ENCODE results near the gene DOCK7. TPM values are rescaled to one million over a fixed set of nuclear protein-coding genes. Genes with fewer than 3 reads are reported as not detected.

DOCK7 gene
- total RNA-seq, 2 experiments from 2014 or later = 1.6 to 2.5 TPM

- Mint-ChIP-seq H3K27me3 (ENCODE audit: low read depth) (no peaks in the 10 kb centered on the region), H3K9me3 (ENCODE audit: insufficient read depth) (no peaks in the 10 kb centered on the region), H3K4me1 (ENCODE audit: low read depth) (no peaks in the 10 kb centered on the region), H3K36me3 (ENCODE audit: low read depth) (peaks cover 19% of the 10 kb centered on the region), H3K4me3 (no peak overlapping the region), H3K27ac (no peak overlapping the region)
- ChIA-PET CTCF (no interaction called here), POLR2A (interaction anchor here (0.9 kb wide), 1 partner anchor 22 kb away, joined by 4 read pairs; no protein-coding TSS in a partner anchor)
- ATAC-seq (no peak), DNase-seq (no peak)
These were observed 230.2 kb downstream of the DOCK7 start for GRCh38 chr1:62457955-62458354.

DNA sequence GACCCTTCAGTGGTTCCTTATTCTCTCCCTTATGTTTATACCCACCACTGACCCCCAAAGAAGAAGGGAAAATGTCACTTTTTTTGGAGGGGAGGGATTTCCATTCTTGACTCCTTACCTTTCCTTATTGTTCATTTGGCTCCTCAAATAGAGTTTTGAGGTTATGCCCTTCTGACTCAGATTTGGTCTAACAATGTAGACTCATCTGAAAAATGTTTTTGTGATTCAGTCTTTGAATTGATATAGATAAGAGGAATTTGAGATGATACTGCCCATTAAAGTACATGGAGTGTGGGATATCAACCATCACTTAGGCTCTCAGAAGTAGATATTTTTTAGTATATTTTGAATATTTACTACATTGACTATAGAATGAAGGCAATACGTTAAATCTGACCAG lies 235.2 kb downstream of the DOCK7 start:
- Mint-ChIP-seq H3K27me3 (ENCODE audit: low read depth) (no peaks in the 10 kb centered on the region), H3K36me3 (ENCODE audit: low read depth) (peaks cover 61% of the 10 kb centered on the region), H3K9me3 (ENCODE audit: insufficient read depth) (no peaks in the 10 kb centered on the region), H3K4me1 (ENCODE audit: low read depth) (peaks cover 25% of the 10 kb centered on the region), H3K27ac (no peak overlapping the region), H3K4me3 (no peak overlapping the region)
- ATAC-seq = no peak
- CTCF ChIA-PET = no interaction called here
- no peak for DNase-seq
- POLR2A ChIA-PET = no interaction called here

GRCh38 chr1:62450301-62450700 lies 237.9 kb downstream of the DOCK7 start:
- DNase-seq (no peak), ATAC-seq (peak; percentile 30)
- H3K9me3 Mint-ChIP-seq (ENCODE audit: insufficient read depth) = no peaks in the 10 kb centered on the region
- H3K4me3 Mint-ChIP-seq = peak overlapping the region; percentile 44
- ChIA-PET CTCF (interaction anchor here (1.1 kb wide), 1 partner anchor 9 kb away, joined by 6 read pairs; no protein-coding TSS in a partner anchor), POLR2A (interaction anchor here (1.7 kb wide), 1 partner anchor 14 kb away, joined by 11 read pairs; no protein-coding TSS in a partner anchor)
- H3K36me3 Mint-ChIP-seq (ENCODE audit: low read depth) = peaks cover 72% of the 10 kb centered on the region
- H3K27me3 Mint-ChIP-seq (ENCODE audit: low read depth) = no peaks in the 10 kb centered on the region
- H3K4me1 Mint-ChIP-seq (ENCODE audit: low read depth) = peaks cover 33% of the 10 kb centered on the region
- H3K27ac Mint-ChIP-seq = peak overlapping the region; percentile 22

DNA sequence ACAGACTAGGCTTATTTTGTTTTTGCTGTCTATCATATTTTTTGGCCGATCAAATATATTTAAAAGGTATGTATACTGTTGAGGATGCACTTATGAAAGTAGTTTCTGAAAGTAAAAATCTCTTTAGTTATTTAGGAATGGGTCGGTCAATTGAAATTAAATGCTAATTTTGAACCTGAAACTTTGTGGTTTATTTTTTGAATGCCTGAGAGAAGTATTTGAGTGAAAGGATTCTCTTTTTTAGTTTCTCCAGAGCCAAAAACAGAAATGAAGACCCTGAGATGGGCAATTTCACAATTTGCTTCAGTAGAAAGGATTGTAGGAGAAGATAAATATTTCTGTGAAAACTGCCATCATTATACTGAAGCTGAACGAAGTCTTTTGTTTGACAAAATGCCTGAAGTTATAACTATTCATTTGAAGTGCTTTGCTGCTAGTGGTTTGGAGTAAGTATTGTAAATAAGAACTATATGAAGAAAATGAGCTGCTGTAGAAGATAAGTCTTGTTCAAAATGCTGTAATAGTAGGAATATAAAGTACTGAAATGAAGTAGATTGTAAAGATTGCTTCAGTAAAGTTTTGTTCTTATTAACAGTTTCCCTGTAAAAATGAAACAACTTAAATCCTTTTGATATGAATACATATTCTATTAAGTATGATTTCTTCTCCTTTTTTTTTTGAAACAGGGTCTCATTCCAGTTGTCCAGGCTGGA lies 239.8 kb downstream of the DOCK7 start:
- peak overlapping the region; percentile 32 for H3K27ac Mint-ChIP-seq
- no peak for ATAC-seq
- peaks cover 38% of the 10 kb centered on the region for H3K4me1 Mint-ChIP-seq (ENCODE audit: low read depth)

DNA sequence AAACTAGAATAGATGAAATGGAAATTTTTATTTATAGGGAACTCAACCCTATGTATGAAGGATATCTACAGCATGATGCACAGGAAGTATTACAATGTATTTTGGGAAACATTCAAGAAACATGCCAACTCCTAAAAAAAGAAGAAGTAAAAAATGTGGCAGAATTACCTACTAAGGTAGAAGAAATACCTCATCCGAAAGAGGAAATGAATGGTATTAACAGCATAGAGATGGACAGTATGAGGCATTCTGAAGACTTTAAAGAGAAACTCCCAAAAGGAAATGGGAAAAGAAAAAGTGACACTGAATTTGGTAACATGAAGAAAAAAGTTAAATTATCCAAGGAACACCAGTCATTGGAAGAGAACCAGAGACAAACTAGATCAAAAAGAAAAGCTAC lies 243.5 kb downstream of the DOCK7 start:
- DNase-seq = no peak
- H3K9me3 Mint-ChIP-seq (ENCODE audit: insufficient read depth) = no peaks in the 10 kb centered on the region
- peaks cover 72% of the 10 kb centered on the region for H3K36me3 Mint-ChIP-seq (ENCODE audit: low read depth)
- no peaks in the 10 kb centered on the region for H3K27me3 Mint-ChIP-seq (ENCODE audit: low read depth)
- H3K4me3 Mint-ChIP-seq = no peak overlapping the region
- H3K27ac Mint-ChIP-seq = no peak overlapping the region
- H3K4me1 Mint-ChIP-seq (ENCODE audit: low read depth) = peaks cover 52% of the 10 kb centered on the region
- ATAC-seq = no peak
- CTCF ChIA-PET = no interaction called here
- POLR2A ChIA-PET = no interaction called here

More for the DNA sequence above, 239.8 kb downstream of the DOCK7 start:
- Mint-ChIP-seq H3K9me3 (ENCODE audit: insufficient read depth) (no peaks in the 10 kb centered on the region), H3K4me3 (no peak overlapping the region), H3K27me3 (ENCODE audit: low read depth) (no peaks in the 10 kb centered on the region), H3K36me3 (ENCODE audit: low read depth) (peaks cover 73% of the 10 kb centered on the region)
- DNase-seq = no peak
- ChIA-PET CTCF (interaction anchor here (1.4 kb wide), 1 partner anchor 8 kb away, joined by 6 read pairs; no protein-coding TSS in a partner anchor), POLR2A (interaction anchor here (2.3 kb wide), 1 partner anchor 13 kb away, joined by 9 read pairs; no protein-coding TSS in a partner anchor)

DNA sequence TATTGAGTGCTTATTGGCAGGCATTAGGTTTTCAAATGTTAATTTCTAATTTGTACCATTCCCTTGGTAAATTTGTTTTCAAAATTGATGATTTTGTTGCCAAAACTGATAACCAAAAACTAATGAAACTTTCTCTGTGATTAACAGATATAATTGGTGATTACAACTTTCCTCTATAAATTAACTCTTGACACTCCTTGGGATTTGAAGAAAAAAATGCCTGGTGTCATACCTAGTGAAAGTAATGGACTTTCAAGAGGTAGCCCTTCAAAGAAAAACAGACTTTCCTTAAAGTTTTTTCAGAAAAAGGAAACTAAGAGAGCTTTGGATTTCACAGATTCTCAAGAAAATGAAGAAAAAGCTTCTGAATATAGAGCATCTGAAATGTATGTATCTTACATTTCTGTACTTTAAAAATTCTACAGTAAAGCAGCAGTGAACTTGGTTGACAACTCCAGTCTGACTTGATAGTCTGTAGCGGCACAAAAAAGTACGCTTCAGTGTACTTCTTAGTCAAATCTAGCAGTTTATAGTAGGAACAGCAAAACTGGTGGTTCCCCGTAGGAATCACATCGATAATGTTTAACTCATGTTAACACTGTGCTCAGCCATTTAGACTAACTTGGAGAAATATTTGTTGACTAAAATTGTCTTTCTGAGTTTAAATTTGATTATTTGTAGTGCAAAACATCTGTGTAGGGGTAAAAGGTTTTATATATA lies 248.4 kb downstream of the DOCK7 start:
- Mint-ChIP-seq H3K4me3 (peak overlapping the region; percentile 95), H3K4me1 (ENCODE audit: low read depth) (peaks cover 39% of the 10 kb centered on the region), H3K9me3 (ENCODE audit: insufficient read depth) (no peaks in the 10 kb centered on the region), H3K36me3 (ENCODE audit: low read depth) (peaks cover 52% of the 10 kb centered on the region), H3K27ac (peak overlapping the region; percentile 11), H3K27me3 (ENCODE audit: low read depth) (no peaks in the 10 kb centered on the region)
- CTCF ChIA-PET = interaction anchor here (1.1 to 1.2 kb wide), 2 partner anchors 9 to 1397 kb away, joined by 3 to 6 read pairs; no protein-coding TSS in a partner anchor
- DNase-seq (no peak), ATAC-seq (no peak)
- POLR2A ChIA-PET = interaction anchor here (0.7 kb wide), 1 partner anchor 158 kb away, joined by 3 read pairs; no protein-coding TSS in a partner anchor

DNA sequence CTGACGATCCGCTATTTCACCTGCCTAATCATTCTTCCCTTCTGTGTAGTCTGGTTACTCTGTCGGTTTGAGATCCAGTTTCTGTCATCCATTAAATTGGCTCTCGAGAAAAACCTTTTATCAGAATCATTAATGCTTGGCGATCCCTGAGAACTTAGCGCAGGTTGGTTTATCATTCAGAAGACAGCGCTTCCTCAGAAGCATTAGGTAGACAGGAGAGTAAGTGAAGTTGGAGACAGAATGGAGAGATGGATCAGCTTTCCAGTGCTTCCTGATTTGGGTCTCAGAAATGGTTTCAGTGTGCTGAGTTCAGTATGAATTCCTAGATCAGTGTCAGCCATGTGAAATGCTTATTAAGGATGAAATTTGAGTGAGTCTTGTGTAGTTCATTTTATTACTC lies 250.0 kb downstream of the DOCK7 start:
- CTCF ChIA-PET = interaction anchor here (1.2 kb wide), 1 partner anchor 9 kb away, joined by 4 read pairs; no protein-coding TSS in a partner anchor
- H3K4me1 Mint-ChIP-seq (ENCODE audit: low read depth) = peaks cover 34% of the 10 kb centered on the region
- no peak for ATAC-seq

DNA sequence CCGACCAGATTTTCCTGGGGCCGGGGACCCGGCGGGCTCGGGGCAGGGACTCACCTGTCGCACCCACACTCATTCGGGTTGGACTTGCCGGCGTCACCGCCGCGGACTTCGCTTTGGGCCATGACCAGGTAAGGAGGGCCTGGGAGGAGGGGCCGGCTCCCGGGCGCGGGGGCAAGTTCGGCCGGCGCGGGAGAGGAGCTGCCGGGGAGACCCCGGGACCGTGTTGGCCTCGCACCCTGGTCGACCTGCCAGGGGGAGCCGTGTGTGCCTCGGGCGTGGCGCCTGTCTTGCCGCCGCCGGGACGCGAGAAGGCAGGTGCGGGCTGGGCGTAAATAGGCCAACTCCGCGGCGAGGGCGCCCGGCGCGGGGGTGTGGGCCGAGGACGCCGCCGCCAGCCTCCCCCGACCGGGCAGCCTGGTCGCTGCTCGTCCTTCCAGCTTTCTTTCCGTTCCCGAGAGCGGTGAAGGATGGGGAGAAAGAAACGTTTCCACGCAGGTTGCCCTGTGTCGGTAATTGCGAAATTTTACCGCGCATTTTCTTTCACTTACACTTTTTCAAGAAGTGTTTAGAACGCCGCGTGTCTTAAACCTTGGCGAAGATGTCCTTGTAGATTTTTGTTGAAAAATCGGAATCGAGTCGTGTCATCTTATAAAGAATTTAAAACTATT lies 250.8 kb downstream of the DOCK7 start:
- Mint-ChIP-seq H3K9me3 (ENCODE audit: insufficient read depth) (no peaks in the 10 kb centered on the region), H3K36me3 (ENCODE audit: low read depth) (peaks cover 43% of the 10 kb centered on the region), H3K27me3 (ENCODE audit: low read depth) (no peaks in the 10 kb centered on the region), H3K27ac (peak overlapping the region; percentile 98), H3K4me3 (peak overlapping the region; percentile 95), H3K4me1 (ENCODE audit: low read depth) (peaks cover 34% of the 10 kb centered on the region)
- ChIA-PET POLR2A (interaction anchor here (0.9 to 1.2 kb wide), 2 partner anchors 10 to 347 kb away, joined by 3 to 4 read pairs; partner anchors contain the start of gene ATG4C), CTCF (interaction anchor here (1.2 kb wide), 1 partner anchor 10 kb away, joined by 4 read pairs; no protein-coding TSS in a partner anchor)
- ATAC-seq = no peak
- no peak for DNase-seq

More for the DNA sequence above, 250.0 kb downstream of the DOCK7 start:
- H3K36me3 Mint-ChIP-seq (ENCODE audit: low read depth) = peaks cover 43% of the 10 kb centered on the region
- H3K9me3 Mint-ChIP-seq (ENCODE audit: insufficient read depth) = no peaks in the 10 kb centered on the region
- POLR2A ChIA-PET = interaction anchor here (0.9 to 1.2 kb wide), 2 partner anchors 9 to 346 kb away, joined by 3 to 4 read pairs; partner anchors contain the start of gene ATG4C
- peak overlapping the region; percentile 95 for H3K4me3 Mint-ChIP-seq
- H3K27me3 Mint-ChIP-seq (ENCODE audit: low read depth) = no peaks in the 10 kb centered on the region
- DNase-seq = no peak
- H3K27ac Mint-ChIP-seq = peak overlapping the region; percentile 88

DNA sequence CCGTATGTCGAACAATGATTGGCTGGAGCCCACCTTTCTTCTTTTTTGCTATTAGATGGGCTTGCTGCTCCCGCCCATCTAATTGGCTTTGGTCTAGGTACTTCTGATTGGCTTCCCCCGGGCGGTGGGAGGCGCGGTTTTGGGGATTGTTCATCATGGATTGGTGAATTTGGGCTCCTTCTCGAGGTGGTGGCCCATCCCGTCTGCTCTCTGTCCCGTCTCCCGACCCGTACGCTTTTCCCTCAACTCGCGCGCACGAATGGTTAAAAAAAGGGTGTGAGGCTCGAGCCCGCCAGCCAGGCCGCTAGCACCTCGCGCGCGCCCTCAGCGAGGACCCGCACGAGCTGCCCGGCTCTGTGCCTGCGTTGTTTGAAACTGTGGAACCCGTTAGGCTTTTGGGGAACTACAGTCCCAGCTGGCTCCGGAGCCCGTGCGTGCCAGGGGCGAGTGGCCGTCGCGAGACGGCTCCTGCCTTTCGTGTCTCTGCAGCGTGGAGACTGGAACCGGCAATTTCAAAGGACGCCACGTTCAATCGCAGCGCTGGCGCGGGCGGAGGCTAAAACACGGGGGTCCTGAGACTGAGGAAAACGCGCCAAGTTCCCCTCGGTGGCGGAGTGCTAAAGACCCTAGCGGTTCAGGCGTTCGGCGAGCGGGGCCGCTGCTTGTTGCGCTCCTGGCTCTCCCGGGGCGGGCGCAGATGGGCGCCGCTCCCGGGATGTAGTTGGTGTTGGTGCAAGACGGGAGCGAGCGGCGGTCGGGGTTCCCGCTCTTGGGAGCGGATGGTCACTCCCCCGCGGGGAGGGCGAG lies 251.5 kb downstream of the DOCK7 start, which contains the start of gene USP1:
USP1 (plus strand) TSS at position 584 of the 807 bp plus-strand sequence. CDS start 2,819 bp downstream, outside the sequence.
- peak within 1 kb of the TSS; percentile 98 for H3K27ac Mint-ChIP-seq
- H3K4me3 Mint-ChIP-seq = peak within 1 kb of the TSS; percentile 95
- H3K36me3 Mint-ChIP-seq (ENCODE audit: low read depth) = peaks cover 38% of the 10 kb centered on the region
- no peaks in the 10 kb centered on the region for H3K27me3 Mint-ChIP-seq (ENCODE audit: low read depth)
- DNase-seq = peak; percentile 99
- peaks cover 29% of the 10 kb centered on the region for H3K4me1 Mint-ChIP-seq (ENCODE audit: low read depth)
- peak; percentile 90 for ATAC-seq
- no peaks in the 10 kb centered on the region for H3K9me3 Mint-ChIP-seq (ENCODE audit: insufficient read depth)
- POLR2A ChIA-PET = interaction anchor here (0.5 to 1.6 kb wide), 14 partner anchors 9 to 1194 kb away, joined by 3 to 11 read pairs (median 3); partner anchors contain the start of gene ATG4C
- CTCF ChIA-PET = no interaction called here

DNA sequence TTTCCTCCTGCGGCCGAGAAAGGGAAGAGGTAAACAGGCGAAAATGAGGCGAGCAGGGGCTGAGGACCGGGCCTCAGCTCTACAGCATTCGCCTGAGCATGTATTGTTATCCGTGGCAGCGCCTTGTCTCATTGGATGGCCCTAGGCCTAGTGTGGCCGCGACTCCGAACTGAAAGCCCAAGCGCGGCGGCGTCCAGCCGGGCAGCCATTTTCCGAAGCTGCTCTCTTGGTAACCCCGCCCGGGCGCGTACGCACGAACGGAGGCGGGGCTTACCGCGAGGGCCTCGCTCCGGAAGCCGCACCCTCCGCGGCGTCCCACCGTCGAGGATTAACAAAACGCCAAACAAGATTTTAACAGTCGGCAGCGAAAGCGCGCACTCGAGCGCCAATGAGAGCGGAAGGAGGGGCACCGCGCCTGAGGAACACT lies 252.1 kb downstream of the DOCK7 start:
- peaks cover 31% of the 10 kb centered on the region for H3K36me3 Mint-ChIP-seq (ENCODE audit: low read depth)
- POLR2A ChIA-PET = interaction anchor here (0.5 to 1.6 kb wide), 17 partner anchors 9 to 1195 kb away, joined by 3 to 11 read pairs (median 3); partner anchors contain the start of gene ATG4C

More for the DNA sequence above, 252.1 kb downstream of the DOCK7 start:
- CTCF ChIA-PET = interaction anchor here (0.8 to 1.5 kb wide), 3 partner anchors 11 to 346 kb away, joined by 3 to 8 read pairs (median 3); no protein-coding TSS in a partner anchor
- Mint-ChIP-seq H3K4me1 (ENCODE audit: low read depth) (peaks cover 23% of the 10 kb centered on the region), H3K9me3 (ENCODE audit: insufficient read depth) (no peaks in the 10 kb centered on the region), H3K4me3 (peak overlapping the region; percentile 95), H3K27ac (peak overlapping the region; percentile 98), H3K27me3 (ENCODE audit: low read depth) (peaks cover 2% of the 10 kb centered on the region)
- DNase-seq = no peak
- no peak for ATAC-seq
